ENCODE data around the gene PHAF1. TPM values are rescaled to one million over a fixed set of nuclear protein-coding genes. Genes with fewer than 3 reads are reported as not detected.
A peak's percentile ranks its signal among the peaks of the same experiment; 100 is the strongest.

Gene PHAF1
- total and polyA plus RNA-seq, 2 of the 13 experiments (the other 11 are each of a cell fraction or from before 2014, with no cell fraction given): 48.3 to 174 TPM

DNA sequence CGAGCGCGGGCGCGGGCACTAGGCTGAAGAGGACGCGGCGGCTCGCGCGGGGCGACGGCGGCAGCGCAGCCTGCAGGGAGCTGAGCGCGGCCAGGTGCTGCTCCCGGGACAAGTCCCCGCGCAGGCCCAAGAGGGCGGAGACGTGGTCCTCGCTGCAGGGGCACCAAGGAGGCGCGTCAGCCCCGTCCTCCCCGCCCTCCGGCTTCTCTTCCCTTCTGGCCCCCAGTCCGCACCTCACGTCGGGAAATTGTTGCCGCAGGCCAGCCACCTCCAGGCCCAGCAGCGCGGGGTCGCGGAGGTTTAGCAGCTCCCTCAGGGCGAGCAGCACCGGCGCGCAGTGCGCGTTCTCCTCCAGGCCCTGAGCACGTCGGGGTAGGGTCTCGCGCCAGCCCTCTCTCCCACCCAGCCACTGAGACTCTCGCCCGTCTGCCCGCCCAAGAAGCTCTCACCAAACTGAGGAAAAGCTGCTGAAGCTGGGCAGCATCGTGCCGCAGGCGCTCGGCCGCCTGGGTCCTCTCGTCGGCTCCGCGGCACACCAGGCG lies 74.8 kb downstream of the PHAF1 start (continued):
- TF ChIP-seq, protein P1, sequence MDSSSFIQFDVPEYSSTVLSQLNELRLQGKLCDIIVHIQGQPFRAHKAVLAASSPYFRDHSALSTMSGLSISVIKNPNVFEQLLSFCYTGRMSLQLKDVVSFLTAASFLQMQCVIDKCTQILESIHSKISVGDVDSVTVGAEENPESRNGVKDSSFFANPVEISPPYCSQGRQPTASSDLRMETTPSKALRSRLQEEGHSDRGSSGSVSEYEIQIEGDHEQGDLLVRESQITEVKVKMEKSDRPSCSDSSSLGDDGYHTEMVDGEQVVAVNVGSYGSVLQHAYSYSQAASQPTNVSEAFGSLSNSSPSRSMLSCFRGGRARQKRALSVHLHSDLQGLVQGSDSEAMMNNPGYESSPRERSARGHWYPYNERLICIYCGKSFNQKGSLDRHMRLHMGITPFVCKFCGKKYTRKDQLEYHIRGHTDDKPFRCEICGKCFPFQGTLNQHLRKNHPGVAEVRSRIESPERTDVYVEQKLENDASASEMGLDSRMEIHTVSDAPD (CRISPR knock-in tag; IDR thresholded peaks at IDR 0.05): no peak
- TF ChIP-seq, protein P2, sequence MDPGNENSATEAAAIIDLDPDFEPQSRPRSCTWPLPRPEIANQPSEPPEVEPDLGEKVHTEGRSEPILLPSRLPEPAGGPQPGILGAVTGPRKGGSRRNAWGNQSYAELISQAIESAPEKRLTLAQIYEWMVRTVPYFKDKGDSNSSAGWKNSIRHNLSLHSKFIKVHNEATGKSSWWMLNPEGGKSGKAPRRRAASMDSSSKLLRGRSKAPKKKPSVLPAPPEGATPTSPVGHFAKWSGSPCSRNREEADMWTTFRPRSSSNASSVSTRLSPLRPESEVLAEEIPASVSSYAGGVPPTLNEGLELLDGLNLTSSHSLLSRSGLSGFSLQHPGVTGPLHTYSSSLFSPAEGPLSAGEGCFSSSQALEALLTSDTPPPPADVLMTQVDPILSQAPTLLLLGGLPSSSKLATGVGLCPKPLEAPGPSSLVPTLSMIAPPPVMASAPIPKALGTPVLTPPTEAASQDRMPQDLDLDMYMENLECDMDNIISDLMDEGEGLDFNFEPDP (CRISPR knock-in tag; conservative IDR thresholded peaks at IDR 0.05): no peak
- 0 out of 2 replicates have a peak, but pooled peaks have one; percentile 32 for TF ChIP-seq ZNF616 (CRISPR knock-in tag; IDR thresholded peaks at IDR 0.05; ENCODE audit: low read depth)
- TF ChIP-seq TBX3 (IDR thresholded peaks at IDR 0.05; ENCODE audit: borderline replicate concordance): no peak
- TF ChIP-seq RXRA (CRISPR knock-in tag; IDR thresholded peaks at IDR 0.05): no peak
- no peak for TF ChIP-seq ZNF841 (CRISPR knock-in tag; IDR thresholded peaks at IDR 0.05; ENCODE audit: borderline replicate concordance)
- TF ChIP-seq MIER3 (CRISPR knock-in tag; IDR thresholded peaks at IDR 0.05; ENCODE audit: borderline replicate concordance): no peak
- TF ChIP-seq AGO2 (optimal IDR thresholded peaks at IDR 0.05; ENCODE audit: low read depth, low read length): no peak
- TF ChIP-seq RFX3 (CRISPR knock-in tag; IDR thresholded peaks at IDR 0.05): no peak
- no peak for TF ChIP-seq ZNF317 (CRISPR knock-in tag; IDR thresholded peaks at IDR 0.05)
- TF ChIP-seq NONO (IDR thresholded peaks at IDR 0.05): no peak
- no peak; the same call in 1 of the 2 replicates for TF ChIP-seq NONO (CRISPR knock-in tag; conservative IDR thresholded peaks at IDR 0.05)
- TF ChIP-seq SOX6 (IDR thresholded peaks at IDR 0.05): no peak
- no peak for TF ChIP-seq SOX6 (CRISPR knock-in tag; IDR thresholded peaks at IDR 0.05)
- TF ChIP-seq, protein P3, sequence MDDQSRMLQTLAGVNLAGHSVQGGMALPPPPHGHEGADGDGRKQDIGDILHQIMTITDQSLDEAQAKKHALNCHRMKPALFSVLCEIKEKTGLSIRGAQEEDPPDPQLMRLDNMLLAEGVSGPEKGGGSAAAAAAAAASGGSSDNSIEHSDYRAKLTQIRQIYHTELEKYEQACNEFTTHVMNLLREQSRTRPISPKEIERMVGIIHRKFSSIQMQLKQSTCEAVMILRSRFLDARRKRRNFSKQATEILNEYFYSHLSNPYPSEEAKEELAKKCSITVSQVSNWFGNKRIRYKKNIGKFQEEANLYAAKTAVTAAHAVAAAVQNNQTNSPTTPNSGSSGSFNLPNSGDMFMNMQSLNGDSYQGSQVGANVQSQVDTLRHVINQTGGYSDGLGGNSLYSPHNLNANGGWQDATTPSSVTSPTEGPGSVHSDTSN (CRISPR knock-in tag; IDR thresholded peaks at IDR 0.05; ENCODE audit: borderline replicate concordance): no peak
- no peak for TF ChIP-seq EHMT2 (IDR thresholded peaks at IDR 0.05; ENCODE audit: borderline replicate concordance, low read depth, low read length)
- no peak for TF ChIP-seq PCBP1 (IDR thresholded peaks at IDR 0.05; ENCODE audit: borderline replicate concordance, low read depth, low read length)
- no peak for TF ChIP-seq JDP2 (CRISPR knock-in tag; IDR thresholded peaks at IDR 0.05; ENCODE audit: borderline replicate concordance)
- no peak for TF ChIP-seq ZNF543 (CRISPR knock-in tag; IDR thresholded peaks at IDR 0.05)
- TF ChIP-seq, protein P4, sequence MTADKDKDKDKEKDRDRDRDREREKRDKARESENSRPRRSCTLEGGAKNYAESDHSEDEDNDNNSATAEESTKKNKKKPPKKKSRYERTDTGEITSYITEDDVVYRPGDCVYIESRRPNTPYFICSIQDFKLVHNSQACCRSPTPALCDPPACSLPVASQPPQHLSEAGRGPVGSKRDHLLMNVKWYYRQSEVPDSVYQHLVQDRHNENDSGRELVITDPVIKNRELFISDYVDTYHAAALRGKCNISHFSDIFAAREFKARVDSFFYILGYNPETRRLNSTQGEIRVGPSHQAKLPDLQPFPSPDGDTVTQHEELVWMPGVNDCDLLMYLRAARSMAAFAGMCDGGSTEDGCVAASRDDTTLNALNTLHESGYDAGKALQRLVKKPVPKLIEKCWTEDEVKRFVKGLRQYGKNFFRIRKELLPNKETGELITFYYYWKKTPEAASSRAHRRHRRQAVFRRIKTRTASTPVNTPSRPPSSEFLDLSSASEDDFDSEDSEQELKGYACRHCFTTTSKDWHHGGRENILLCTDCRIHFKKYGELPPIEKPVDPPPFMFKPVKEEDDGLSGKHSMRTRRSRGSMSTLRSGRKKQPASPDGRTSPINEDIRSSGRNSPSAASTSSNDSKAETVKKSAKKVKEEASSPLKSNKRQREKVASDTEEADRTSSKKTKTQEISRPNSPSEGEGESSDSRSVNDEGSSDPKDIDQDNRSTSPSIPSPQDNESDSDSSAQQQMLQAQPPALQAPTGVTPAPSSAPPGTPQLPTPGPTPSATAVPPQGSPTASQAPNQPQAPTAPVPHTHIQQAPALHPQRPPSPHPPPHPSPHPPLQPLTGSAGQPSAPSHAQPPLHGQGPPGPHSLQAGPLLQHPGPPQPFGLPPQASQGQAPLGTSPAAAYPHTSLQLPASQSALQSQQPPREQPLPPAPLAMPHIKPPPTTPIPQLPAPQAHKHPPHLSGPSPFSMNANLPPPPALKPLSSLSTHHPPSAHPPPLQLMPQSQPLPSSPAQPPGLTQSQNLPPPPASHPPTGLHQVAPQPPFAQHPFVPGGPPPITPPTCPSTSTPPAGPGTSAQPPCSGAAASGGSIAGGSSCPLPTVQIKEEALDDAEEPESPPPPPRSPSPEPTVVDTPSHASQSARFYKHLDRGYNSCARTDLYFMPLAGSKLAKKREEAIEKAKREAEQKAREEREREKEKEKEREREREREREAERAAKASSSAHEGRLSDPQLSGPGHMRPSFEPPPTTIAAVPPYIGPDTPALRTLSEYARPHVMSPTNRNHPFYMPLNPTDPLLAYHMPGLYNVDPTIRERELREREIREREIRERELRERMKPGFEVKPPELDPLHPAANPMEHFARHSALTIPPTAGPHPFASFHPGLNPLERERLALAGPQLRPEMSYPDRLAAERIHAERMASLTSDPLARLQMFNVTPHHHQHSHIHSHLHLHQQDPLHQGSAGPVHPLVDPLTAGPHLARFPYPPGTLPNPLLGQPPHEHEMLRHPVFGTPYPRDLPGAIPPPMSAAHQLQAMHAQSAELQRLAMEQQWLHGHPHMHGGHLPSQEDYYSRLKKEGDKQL (CRISPR knock-in tag; IDR thresholded peaks at IDR 0.05; ENCODE audit: low read depth): peak; percentile 6; the same call in 1 of the 2 replicates
- TF ChIP-seq MATR3 (CRISPR knock-in tag; IDR thresholded peaks at IDR 0.05): no peak
- TF ChIP-seq TMF1 (CRISPR knock-in tag; IDR thresholded peaks at IDR 0.05; ENCODE audit: low read depth): no peak

Data from HepG2 (cell line).